MG63 (cell line): ENCODE results near the gene ZC3H10. TPM values are rescaled to one million over a fixed set of nuclear protein-coding genes. Genes with fewer than 3 reads are reported as not detected.

Source experiments
- DNase-seq: peaks from one replicate; pipeline ENCODE4 v3.0.0-alpha.2; 2020
- H3K27me3 ChIP-seq: fragments of 250-450 bp; sonication (Bioruptor Pico); 2 replicates; pipeline ENCODE4 v1.5.1; 2020; ENCODE audit warnings: mild to moderate bottlenecking, moderate library complexity
- H3K36me3 ChIP-seq: fragments of 250-450 bp; sonication (Bioruptor Pico); 2 replicates; pipeline ENCODE4 v1.5.1; 2020; ENCODE audit warnings: mild to moderate bottlenecking, moderate library complexity
- H3K4me3 ChIP-seq: fragments of 250-450 bp; sonication (Bioruptor Pico); 2 replicates; pipeline ENCODE4 v1.5.1; 2020; ENCODE audit warnings: mild to moderate bottlenecking, moderate library complexity
- H3K9me3 ChIP-seq: fragments of 250-450 bp; sonication (Bioruptor Pico); 2 replicates; pipeline ENCODE4 v1.5.1; 2020; ENCODE audit warnings: mild to moderate bottlenecking, moderate library complexity
- total RNA-seq: library from RNA; depleted of rRNA; stranded (reverse); fragments of >200 nt; shearing (Covaris generic); gene quantifications from 2 replicates; pipeline ENCODE4 v1.2.3, GENCODE V29; 2014; ENCODE audit warnings: low replicate concordance; rRNA removed

The ZC3H10 gene
- total RNA-seq, 1 experiment from 2014 or later, result 5.3 TPM

GRCh38 chr12:56172839-56173238, 54.8 kb downstream of the ZC3H10 start:
- Histone ChIP-seq H3K9me3 (no peaks in the 10 kb centered on the region), H3K27me3 (no peaks in the 10 kb centered on the region), H3K4me3 (no peak overlapping the region), H3K36me3 (peaks cover 79% of the 10 kb centered on the region)
- no peak for DNase-seq

Other genes with a start within 250 kb of the ZC3H10 start
- gene PYM1, start 190.4 kb upstream of the ZC3H10 start, total RNA-seq, result 34.6 and 42.6 TPM in 2 replicates
- 2.6 and 2.9 TPM in 2 replicates for gene DGKA, start 187.1 kb upstream of the ZC3H10 start, total RNA-seq
- gene PMEL, start 152.2 kb upstream of the ZC3H10 start, total RNA-seq, result 2.0 TPM in 1 of 2 replicates, not detected in the other
- 40.9 and 41.8 TPM in 2 replicates for gene CDK2, start 151.4 kb upstream of the ZC3H10 start, total RNA-seq
- gene RAB5B, start 144.2 kb upstream of the ZC3H10 start, total RNA-seq, result 16.5 and 18.6 TPM in 2 replicates
- gene SUOX, start 121.0 kb upstream of the ZC3H10 start, total RNA-seq, result 9.7 and 23.4 TPM in 2 replicates
- gene IKZF4, start 97.2 kb upstream of the ZC3H10 start, total RNA-seq, result 0.30 and 0.54 TPM in 2 replicates
- 313 and 847 TPM in 2 replicates for gene RPS26, start 76.3 kb upstream of the ZC3H10 start, total RNA-seq
- 0.56 TPM in 1 of 2 replicates, not detected in the other for gene ERBB3, start 38.1 kb upstream of the ZC3H10 start, total RNA-seq
- gene PA2G4, start 13.7 kb upstream of the ZC3H10 start, total RNA-seq, result 329 and 467 TPM in 2 replicates
- gene RPL41, start 1.6 kb upstream of the ZC3H10 start, total RNA-seq, result 1,876 and 4,191 TPM in 2 replicates
- gene ESYT1, start 10.0 kb downstream of the ZC3H10 start, total RNA-seq, result 84.9 and 145 TPM in 2 replicates
- 65.7 and 123 TPM in 2 replicates for gene MYL6B, start 34.3 kb downstream of the ZC3H10 start, total RNA-seq
- 1,658 and 1,845 TPM in 2 replicates for gene MYL6, start 40.1 kb downstream of the ZC3H10 start, total RNA-seq
- gene SMARCC2, start 71.2 kb downstream of the ZC3H10 start, total RNA-seq, result 10.6 and 14.8 TPM in 2 replicates
- 51.6 and 107 TPM in 2 replicates for gene RNF41, start 103.7 kb downstream of the ZC3H10 start, total RNA-seq
- gene NABP2, start 106.1 kb downstream of the ZC3H10 start, total RNA-seq, result 61.0 and 115 TPM in 2 replicates
- not detected in 2 replicates for gene SLC39A5, start 111.8 kb downstream of the ZC3H10 start, total RNA-seq
- gene ANKRD52, start 140.1 kb downstream of the ZC3H10 start, total RNA-seq, result 6.0 and 18.9 TPM in 2 replicates
- gene COQ10A, start 148.7 kb downstream of the ZC3H10 start, total RNA-seq, result 6.9 and 7.7 TPM in 2 replicates
- gene CS, start 182.1 kb downstream of the ZC3H10 start, total RNA-seq, result 73.4 and 88.0 TPM in 2 replicates
- 126 and 157 TPM in 2 replicates for gene CNPY2, start 197.7 kb downstream of the ZC3H10 start, total RNA-seq
- gene PAN2, start 215.7 kb downstream of the ZC3H10 start, total RNA-seq, result 9.3 and 11.9 TPM in 2 replicates
- gene IL23A, start 220.6 kb downstream of the ZC3H10 start, total RNA-seq, result not detected in 2 replicates
- 15.3 and 18.1 TPM in 2 replicates for gene STAT2, start 241.8 kb downstream of the ZC3H10 start, total RNA-seq
- not detected in 2 replicates for gene APOF, start 244.6 kb downstream of the ZC3H10 start, total RNA-seq